Measurements from ENCODE around the gene HEY2.

DNA sequence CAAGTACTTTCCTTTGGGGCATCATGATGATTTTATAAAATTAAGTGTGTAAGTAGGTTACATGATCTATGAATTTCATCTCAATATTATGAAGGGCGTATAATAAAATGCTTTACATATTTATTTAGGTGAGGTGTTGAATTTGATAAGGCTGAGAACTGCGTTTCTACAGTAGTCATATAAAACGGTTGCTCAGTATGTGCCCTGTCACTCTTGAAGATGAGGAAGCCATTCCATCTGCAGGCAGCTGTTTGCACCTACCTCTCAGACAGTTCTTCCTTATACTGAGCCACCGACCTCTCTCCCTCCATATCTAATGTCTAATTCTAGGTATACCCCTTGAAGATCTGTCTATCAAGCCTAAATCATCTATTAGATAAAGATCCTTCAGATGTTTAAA lies 57.4 kb downstream of the HEY2 start:
- TF ChIP-seq, protein P1, sequence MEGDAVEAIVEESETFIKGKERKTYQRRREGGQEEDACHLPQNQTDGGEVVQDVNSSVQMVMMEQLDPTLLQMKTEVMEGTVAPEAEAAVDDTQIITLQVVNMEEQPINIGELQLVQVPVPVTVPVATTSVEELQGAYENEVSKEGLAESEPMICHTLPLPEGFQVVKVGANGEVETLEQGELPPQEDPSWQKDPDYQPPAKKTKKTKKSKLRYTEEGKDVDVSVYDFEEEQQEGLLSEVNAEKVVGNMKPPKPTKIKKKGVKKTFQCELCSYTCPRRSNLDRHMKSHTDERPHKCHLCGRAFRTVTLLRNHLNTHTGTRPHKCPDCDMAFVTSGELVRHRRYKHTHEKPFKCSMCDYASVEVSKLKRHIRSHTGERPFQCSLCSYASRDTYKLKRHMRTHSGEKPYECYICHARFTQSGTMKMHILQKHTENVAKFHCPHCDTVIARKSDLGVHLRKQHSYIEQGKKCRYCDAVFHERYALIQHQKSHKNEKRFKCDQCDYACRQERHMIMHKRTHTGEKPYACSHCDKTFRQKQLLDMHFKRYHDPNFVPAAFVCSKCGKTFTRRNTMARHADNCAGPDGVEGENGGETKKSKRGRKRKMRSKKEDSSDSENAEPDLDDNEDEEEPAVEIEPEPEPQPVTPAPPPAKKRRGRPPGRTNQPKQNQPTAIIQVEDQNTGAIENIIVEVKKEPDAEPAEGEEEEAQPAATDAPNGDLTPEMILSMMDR (IDR thresholded peaks at IDR 0.05): no peak
- no peak for TF ChIP-seq EP300 (IDR thresholded peaks at IDR 0.05)
- no peak for TF ChIP-seq POLR2AphosphoS5 (IDR thresholded peaks at IDR 0.05)
- no peak for TF ChIP-seq POLR2A (IDR thresholded peaks at IDR 0.05)
